NCI-H1694 treated with DMSO at 0.1 percent for 48 hours (cell line): ENCODE results near the gene ZCCHC9.

Experiments
- DNase-seq: peaks from one replicate; lab custom pipeline; 2025; lab: John Stamatoyannopoulos, UW

The ZCCHC9 gene

GRCh38 chr5:81355291-81356251, 54.2 kb downstream of the ZCCHC9 start:
- DNase-seq: no peak

GRCh38 chr5:81359108-81359507, 57.7 kb downstream of the ZCCHC9 start:
- DNase-seq: no peak

- DNase-seq: no peak
Measured at GRCh38 chr5:81359881-81360280, 58.5 kb downstream of the ZCCHC9 start.

GRCh38 chr5:81360640-81361039, 59.3 kb downstream of the ZCCHC9 start:
- no peak for DNase-seq

- DNase-seq: no peak
Measured at GRCh38 chr5:81361600-81361999, 60.2 kb downstream of the ZCCHC9 start.
